H1 (cell line): ENCODE results near the gene C1S. TPM values are rescaled to one million over a fixed set of nuclear protein-coding genes. Genes with fewer than 3 reads are reported as not detected.

Experiments used
- CTCF ChIA-PET: fragments of 300-600 bp; sonication (Branson Sonifier 250); formaldehyde crosslinking; loops from one replicate; lab custom pipeline; 2021; ENCODE audit not compliant: partially characterized antibody; lab: Charles Lee
- POLR2A ChIA-PET: fragments of 300-600 bp; sonication (Branson Sonifier 250); formaldehyde crosslinking; loops from one replicate; lab custom pipeline; 2021; ENCODE audit warnings: inconsistent platforms; ENCODE audit not compliant: partially characterized antibody; lab: Charles Lee
- DNase-seq, 2 experiments: peaks; one replicate each; pipeline versions ENCODE4 v3.0.0 to v3.0.0-alpha.2; 2010 to 2022; ENCODE audit warnings: low spot score in 2 of 2, low read depth in 1 of 2, mixed read lengths in 1 of 2
- FAIRE-seq: peaks from 2 replicates; lab custom pipeline; 2011; peaks lifted over from hg19 to GRCh38; lab: Jason Lieb, UNC
- H2AFZ ChIP-seq: 2 replicates; pipeline ENCODE4 v1.8.1; 2012; ENCODE audit warnings: low read length, inconsistent platforms
- H2AK5ac ChIP-seq: 2 replicates; pipeline ENCODE4 v1.6.1; 2013; ENCODE audit warnings: low read depth, low read length
- H2BK120ac ChIP-seq: replicated peaks from 2 replicates; pipeline ENCODE3; 2013; ENCODE audit warnings: low read depth, low read length, inconsistent platforms
- H2BK12ac ChIP-seq: 2 replicates; pipeline ENCODE4 v1.6.1; 2013; ENCODE audit warnings: low read depth, low read length
- H2BK15ac ChIP-seq: 2 replicates; pipeline ENCODE4 v1.6.1; 2013; ENCODE audit warnings: low read length
- H2BK20ac ChIP-seq: 2 replicates; pipeline ENCODE4 v1.6.1; 2013; ENCODE audit warnings: low read length
- H2BK5ac ChIP-seq: 2 replicates; pipeline ENCODE4 v1.6.1; 2013; ENCODE audit warnings: low read depth, low read length
- H3K14ac ChIP-seq: 2 replicates; pipeline ENCODE4 v1.6.1; 2013; ENCODE audit warnings: inconsistent platforms; ENCODE audit not compliant: insufficient read length
- H3K18ac ChIP-seq: 2 replicates; pipeline ENCODE4 v1.6.1; 2013; ENCODE audit warnings: low read length; ENCODE audit errors: extremely low read depth
- H3K23ac ChIP-seq: 2 replicates; pipeline ENCODE4 v1.6.1; 2013; ENCODE audit warnings: inconsistent platforms; ENCODE audit not compliant: insufficient read length
- H3K23me2 ChIP-seq: 2 replicates; pipeline ENCODE4 v1.6.1; 2013; ENCODE audit warnings: low read depth, low read length
- H3K27ac ChIP-seq: 2 replicates; pipeline ENCODE4 v1.6.1; 2011; ENCODE audit warnings: low read depth, low read length, inconsistent platforms
- H3K27me3 ChIP-seq, 4 experiments: replicated peaks in 1 of 4; 1 replicate in 1 of 4; 2 replicates in 3 of 4; pipeline versions ENCODE4 v1.6.1 to v1.8.1; 2011 to 2013; ENCODE audit warnings: low read length in 3 of 4, mild to moderate bottlenecking in 3 of 4, inconsistent platforms in 2 of 4, mixed read lengths in 2 of 4, moderate library complexity in 1 of 4; ENCODE audit not compliant: control insufficient read depth in 3 of 4, insufficient read depth in 3 of 4; ENCODE audit errors: extremely low read depth in 1 of 4
- H3K36me3 ChIP-seq, 4 experiments: 2 replicates each; pipeline versions ENCODE4 v1.6.1 to v1.8.1; 2011 to 2013; ENCODE audit warnings: mild to moderate bottlenecking in 4 of 4, low read length in 3 of 4, moderate library complexity in 2 of 4, control low read depth in 1 of 4, inconsistent platforms in 1 of 4; ENCODE audit not compliant: insufficient read depth in 4 of 4, control insufficient read depth in 2 of 4
- H3K4ac ChIP-seq: replicated peaks from 2 replicates; pipeline ENCODE3; 2013; ENCODE audit warnings: low read length, low read depth, mixed read lengths, inconsistent platforms; ENCODE audit not compliant: insufficient read length
- H3K4me1 ChIP-seq, 4 experiments: replicated peaks in 1 of 4; 1 replicate in 1 of 4; 2 replicates in 3 of 4; pipeline versions ENCODE4 v1.6.1 to v1.8.1; 2011 to 2013; ENCODE audit warnings: low read length in 3 of 4, inconsistent platforms in 2 of 4, mixed read lengths in 1 of 4; ENCODE audit not compliant: insufficient read depth in 4 of 4, control insufficient read depth in 3 of 4
- H3K4me2 ChIP-seq, 2 experiments: 2 replicates each; pipeline versions ENCODE4 v1.6.1 to v1.8.1; 2011 to 2013; ENCODE audit warnings: low read depth in 2 of 2, low read length in 2 of 2, control low read depth in 1 of 2, inconsistent platforms in 1 of 2, mild to moderate bottlenecking in 1 of 2; ENCODE audit not compliant: insufficient read depth in 1 of 2
- H3K4me3 ChIP-seq, 4 experiments: fragments of 200-600, 300-600 bp in 1 of 4; sonication (generic), shearing (Covaris generic), sonication (Bioruptor Twin) in 1 of 4; 2 replicates each; pipeline versions ENCODE4 v1.5.1 to v1.8.1; 2011 to 2016; ENCODE audit warnings: low read length in 4 of 4, low read depth in 3 of 4, control low read depth in 2 of 4, inconsistent platforms in 2 of 4, mild to moderate bottlenecking in 2 of 4, mixed read lengths in 1 of 4, moderate library complexity in 1 of 4; ENCODE audit not compliant: insufficient read depth in 2 of 4; ENCODE audit errors: extremely low read depth in 1 of 4
- H3K56ac ChIP-seq: replicated peaks from 2 replicates; pipeline ENCODE3; 2013; ENCODE audit warnings: low read depth, mild to moderate bottlenecking, mixed read lengths, low read length, inconsistent platforms; ENCODE audit not compliant: insufficient read length
- H3K79me1 ChIP-seq: 2 replicates; pipeline ENCODE4 v1.6.1; 2013; ENCODE audit warnings: low read depth, low read length, control low read depth
- H3K79me2 ChIP-seq, 2 experiments: 2 replicates each; pipeline versions ENCODE4 v1.6.1 to v1.8.1; 2012 to 2013; ENCODE audit warnings: low read length in 2 of 2, mild to moderate bottlenecking in 2 of 2, inconsistent platforms in 1 of 2; ENCODE audit not compliant: insufficient read depth in 2 of 2, control insufficient read depth in 1 of 2
- H3K9ac ChIP-seq, 4 experiments: replicated peaks in 1 of 4; 1 replicate in 1 of 4; 2 replicates in 3 of 4; pipeline versions ENCODE4 v1.6.1 to v1.8.1; 2011 to 2013; ENCODE audit warnings: low read depth in 3 of 4, low read length in 3 of 4, control low read depth in 2 of 4, mild to moderate bottlenecking in 2 of 4, moderate library complexity in 2 of 4, inconsistent platforms in 1 of 4; ENCODE audit errors: extremely low read depth in 1 of 4
- H3K9me3 ChIP-seq, 2 experiments: 2 replicates each; pipeline versions ENCODE4 v1.6.1 to v1.8.1; 2012 to 2013; ENCODE audit warnings: mild to moderate bottlenecking in 2 of 2, moderate library complexity in 2 of 2, control low read depth in 1 of 2, inconsistent platforms in 1 of 2, low read depth in 1 of 2, low read length in 1 of 2, mixed read lengths in 1 of 2; ENCODE audit not compliant: insufficient read depth in 2 of 2
- H4K20me1 ChIP-seq, 2 experiments: replicated peaks in 1 of 2; 2 replicates each; pipeline versions ENCODE3 to v1.8.1; 2011 to 2013; ENCODE audit warnings: inconsistent platforms in 2 of 2, low read length in 2 of 2, mild to moderate bottlenecking in 1 of 2; ENCODE audit not compliant: insufficient read depth in 2 of 2, control insufficient read depth in 1 of 2
- H4K5ac ChIP-seq: 2 replicates; pipeline ENCODE4 v1.6.1; 2013; ENCODE audit warnings: low read length, low read depth, mixed read lengths, inconsistent platforms; ENCODE audit not compliant: insufficient read length
- H4K8ac ChIP-seq: 2 replicates; pipeline ENCODE4 v1.8.0; 2013; ENCODE audit warnings: mild to moderate bottlenecking, moderate library complexity, low read length, inconsistent platforms; ENCODE audit not compliant: insufficient read depth; ENCODE audit errors: extremely low read depth
- H4K91ac ChIP-seq: replicated peaks from 2 replicates; pipeline ENCODE3; 2013; ENCODE audit warnings: low read length, mixed read lengths, inconsistent platforms; ENCODE audit not compliant: insufficient read length
- ASH2L ChIP-seq: fragments of 200-600, 300-600 bp; sonication (generic); IDR thresholded peaks from one replicate; pipeline ENCODE4 v1.7.1; 2017; ENCODE audit warnings: low read length
- GABPA ChIP-seq: IDR thresholded peaks from 2 replicates; pipeline ENCODE4 v1.6.1; 2011; ENCODE audit warnings: mild to moderate bottlenecking, low read length, moderate library complexity, borderline replicate concordance; ENCODE audit not compliant: insufficient read depth
- KDM5A ChIP-seq: fragments of 200-600 bp; IDR thresholded peaks from 2 replicates; pipeline ENCODE4 v1.7.1; 2012; ENCODE audit warnings: mild to moderate bottlenecking, low read length, inconsistent platforms, mixed read lengths
- MAX ChIP-seq: IDR thresholded peaks from 2 replicates; pipeline ENCODE4 v1.6.1; 2012; ENCODE audit warnings: inconsistent platforms
- SAP30 ChIP-seq: fragments of 300-600 bp; sonication (generic); IDR thresholded peaks from 2 replicates; pipeline ENCODE4 v1.7.1; 2012; ENCODE audit warnings: low read length, moderate library complexity, mild to moderate bottlenecking, inconsistent platforms; ENCODE audit not compliant: insufficient read depth, insufficient replicate concordance
- SP2 ChIP-seq: IDR thresholded peaks from 2 replicates; pipeline ENCODE4 v1.6.1; 2012; ENCODE audit warnings: mild to moderate bottlenecking, low read length, inconsistent platforms
- TAF7 ChIP-seq: optimal IDR thresholded peaks from 2 replicates; pipeline ENCODE3; 2011; ENCODE audit warnings: low read depth, mild to moderate bottlenecking, inconsistent platforms, low read length, moderate library complexity, borderline replicate concordance
- WGBS, 2 experiments: shearing (Covaris generic) in 1 of 2; methylation state at CpG; one replicate each; pipeline versions ENCODE4 v1.1.6 to v1.1.7; 2013 to 2015; ENCODE audit warnings: low lambda C conversion rate in 2 of 2, mixed read lengths in 2 of 2, inconsistent platforms in 1 of 2, low coverage in 1 of 2, missing lambda C conversion rate in 1 of 2; ENCODE audit not compliant: insufficient replicate concordance in 2 of 2, insufficient coverage in 1 of 2, insufficient read length in 1 of 2; ENCODE audit errors: extremely low coverage in 1 of 2, missing lambda C conversion rate in 1 of 2; 5-methylcytosine and 5-hydroxymethylcytosine counted together
- polyA plus RNA-seq, 7 experiments: library from polyadenylated mRNA; depleted of rRNA in 3 of 7; stranded (reverse) in 5 of 7; unstranded in 2 of 7; fragments of >200 nt in 5 of 7; fragments of 200-250 nt in 2 of 7; gene quantifications; 1 replicate in 5 of 7; 2 replicates in 1 of 7; 4 replicates in 1 of 7; pipeline versions ENCODE4 v1.2.1 to v1.2.3, GENCODE V29; 2011 to 2013; ENCODE audit warnings: missing spikeins in 2 of 7, mixed read lengths in 2 of 7
- total RNA-seq: library from RNA; stranded (reverse); fragmentation: NEBNext Ultra II Directional; extraction: Animal tissue kit (Norgen Biotek cat#: 25700); gene quantifications from 2 replicates; pipeline ENCODE4 v1.2.1, GENCODE V29; 2021

Gene C1S
- total and polyA plus RNA-seq, 2 of the 8 experiments (the other 6 are each of a cell fraction or from before 2014, with no cell fraction given): 4.4 to 7.3 TPM

- no peak overlapping the region for H2BK120ac ChIP-seq
- H2BK15ac ChIP-seq: peak overlapping the region; percentile 81; the same call in 1 of the 2 replicates
- peaks cover 0 to 3% (median under 1%) of the 10 kb centered on the region in 4 experiments; a peak in 2 of 7 replicates for H3K4me1 ChIP-seq
- peak overlapping the region; percentile 83 for H3K18ac ChIP-seq
- H3K23ac ChIP-seq: no peak overlapping the region
- H3K4ac ChIP-seq: peak overlapping the region; percentile 80
- H2BK5ac ChIP-seq: peak overlapping the region; percentile 94
- POLR2A ChIA-PET: interaction anchor here (1.0 to 3.6 kb wide), 11 partner anchors 13 to 150 kb away, joined by 3 to 27 read pairs (median 6); partner anchors contain the start of genes C12orf57, C1RL, RNU7-1 and TPI1
- no peaks in the 10 kb centered on the region for H3K27me3 ChIP-seq
- H3K9me3 ChIP-seq: no peaks in the 10 kb centered on the region
- 2% methylated on average over 22 of the region's 25 CpGs; no CpG with 5 or more reads in 1 of the 2 experiments for WGBS, 2 experiments
- 0 out of 2 replicates have a peak, but pooled peaks cover 3% of the 10 kb centered on the region for H3K23me2 ChIP-seq
- H4K20me1 ChIP-seq: peaks cover 2 to 7% of the 10 kb centered on the region in 2 experiments
- H2BK12ac ChIP-seq: peak overlapping the region; percentile 75; the same call in 1 of the 2 replicates
- peak overlapping the region; percentile 74 to 91 (median 80) for H3K4me3 ChIP-seq
- CTCF ChIA-PET: interaction anchor here (0.8 to 3.4 kb wide), 17 partner anchors 9 to 146 kb away, joined by 3 to 14 read pairs (median 4); partner anchors contain the start of genes C1R and C1RL
- peak overlapping the region; percentile 92; the same call in 1 of the 2 replicates for H4K8ac ChIP-seq
- no peak for DNase-seq
- H4K91ac ChIP-seq: peak overlapping the region; percentile 91
- peak overlapping the region; percentile 20; the same call in 1 of the 2 replicates for H2AFZ ChIP-seq
- H3K4me2 ChIP-seq: peak overlapping the region; percentile 84 to 87
- peak overlapping the region; percentile 87 for H3K56ac ChIP-seq
- H4K5ac ChIP-seq: peak overlapping the region; percentile 62
- peak overlapping the region; percentile 42; the same call in 1 of the 2 replicates for H3K27ac ChIP-seq
- H3K14ac ChIP-seq: no peak overlapping the region
- FAIRE-seq: no peak
- H2BK20ac ChIP-seq: no peak overlapping the region
- peaks cover 0 to 3% (median 0%) of the 10 kb centered on the region in 4 experiments; a peak in 1 of 8 replicates for H3K36me3 ChIP-seq
- peaks cover 0 to 27% of the 10 kb centered on the region in 2 experiments; a peak in 2 of 4 replicates for H3K79me2 ChIP-seq
- no peak overlapping the region for H2AK5ac ChIP-seq
- H3K79me1 ChIP-seq: peaks cover 8% of the 10 kb centered on the region; the same call in 1 of the 2 replicates
- H3K9ac ChIP-seq: peak overlapping the region; percentile 54 to 85 (median 68)
- TF ChIP-seq TAF7 (no peak), GABPA (no peak), SP2 (no peak), KDM5A (0 out of 2 replicates have a peak, but pooled peaks have one; percentile 15), MAX (peak; percentile 5; the same call in 1 of the 2 replicates), ASH2L (peak; percentile 86), SAP30 (peak; percentile 79)
- TF ChIP-seq, all 59 proteins: peak for 4
These were observed 42.6 kb upstream of the C1S start for GRCh38 chr12:7017870-7018349.
